HG03060 (cell line): ENCODE data around the gene SCO2.
"Not testable (repeated sequence)": the region's sequence is repeated elsewhere in the genome, so short reads cannot be mapped to it uniquely, and the experiment has no call there.

Source experiments
- ATAC-seq: cut with Tn5 transposase; IDR thresholded peaks from one replicate; pipeline ENCODE4 v1.9.1; 2021; ENCODE audit warnings: low read depth, moderate number of reproducible peaks; ENCODE audit not compliant: unreplicated experiment

SCO2 gene

DNA sequence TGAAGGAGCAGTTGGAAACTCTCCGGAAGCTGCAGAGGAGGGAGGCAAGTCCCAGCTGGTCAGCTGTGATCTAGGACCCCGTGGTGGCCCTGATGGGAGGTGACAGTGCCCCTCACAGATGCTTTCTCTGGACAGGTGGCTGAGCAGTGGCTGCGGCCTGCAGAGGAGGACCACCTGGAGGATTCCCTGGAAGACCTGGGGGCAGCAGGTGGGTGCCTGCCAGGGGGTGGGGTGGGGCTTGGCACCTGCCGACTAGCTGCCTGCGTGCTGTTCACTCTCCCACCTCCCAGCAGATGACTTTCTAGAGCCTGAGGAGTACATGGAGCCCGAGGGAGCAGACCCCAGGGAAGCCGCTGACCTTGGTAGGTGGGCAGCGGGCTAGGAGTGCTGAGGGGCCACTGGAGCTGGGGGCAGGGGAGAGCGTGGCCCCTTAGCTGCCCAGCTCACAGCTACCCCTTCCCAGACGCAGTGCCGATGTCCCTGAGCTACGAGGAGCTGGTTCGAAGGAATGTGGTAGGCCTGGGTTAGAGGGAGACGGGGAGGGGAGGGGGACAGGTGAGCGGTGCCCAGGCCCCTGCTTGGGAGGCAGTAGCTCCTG lies 3.1 kb downstream of the SCO2 start:
- ATAC-seq, result no peak

GRCh38 chr22:50521710-50522109 lies 3.7 kb downstream of the SCO2 start:
- no peak for ATAC-seq

GRCh38 chr22:50520826-50521453 lies 4.5 kb downstream of the SCO2 start:
- ATAC-seq, result no peak

DNA sequence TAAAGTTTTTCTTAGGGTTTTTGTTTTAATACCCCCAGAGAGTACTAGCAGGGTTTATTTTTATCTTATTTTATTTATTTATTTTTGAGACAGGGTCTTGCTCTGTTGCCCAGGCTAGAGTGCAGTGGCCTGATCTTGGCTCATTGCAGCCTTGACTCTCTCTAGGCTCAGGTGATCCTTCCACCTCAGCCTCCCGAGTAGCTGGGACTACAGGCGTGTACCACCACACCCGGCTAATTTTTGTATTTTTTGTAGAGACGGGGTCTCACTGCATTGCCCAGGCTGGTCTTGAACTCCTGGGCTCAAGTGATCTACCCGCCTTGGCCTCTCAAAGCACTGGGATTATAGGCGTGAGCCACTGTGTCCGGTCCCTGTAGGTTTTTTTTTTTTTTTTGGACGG lies 5.2 kb downstream of the SCO2 start:
- ATAC-seq, result not testable (repeated sequence)

DNA sequence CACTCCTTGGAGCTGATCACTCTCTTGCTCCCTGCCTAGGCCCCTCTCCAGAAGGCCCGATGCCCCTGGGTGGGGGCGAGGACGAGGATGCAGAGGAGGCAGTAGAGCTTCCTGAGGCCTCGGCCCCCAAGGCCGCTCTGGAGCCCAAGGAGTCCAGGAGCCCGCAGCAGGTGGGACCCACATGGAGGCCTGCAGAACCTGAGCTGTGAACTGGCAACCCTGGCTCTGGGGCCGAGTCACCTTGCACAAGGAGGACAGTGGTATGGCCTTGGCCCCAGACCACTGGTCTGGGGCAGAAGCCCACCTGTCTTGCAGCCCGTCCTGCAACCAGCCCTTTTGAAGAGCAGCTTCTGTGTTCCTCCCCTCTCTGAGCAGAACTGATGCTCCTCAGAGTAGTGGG lies 6.2 kb downstream of the SCO2 start:
- ATAC-seq, result no peak

DNA sequence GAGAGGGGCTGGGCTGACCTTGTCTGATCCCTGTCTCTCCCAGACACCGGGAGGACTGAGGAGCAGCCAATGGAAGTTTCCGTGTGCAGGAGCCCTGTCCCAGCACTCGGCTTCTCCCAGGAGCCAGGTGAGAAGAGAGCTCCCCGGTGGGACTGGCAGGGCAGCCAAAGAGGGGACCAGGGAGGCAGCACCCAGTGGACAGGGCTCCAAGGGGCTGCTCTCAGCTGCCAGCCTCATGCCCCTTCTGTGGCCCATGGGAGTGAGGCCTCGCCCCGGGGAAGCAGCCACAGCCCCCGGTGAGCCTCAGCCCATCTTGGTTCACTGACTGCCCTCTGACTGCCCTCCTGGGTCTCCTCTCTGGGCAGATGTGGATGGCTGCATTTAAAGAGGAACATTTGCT lies 6.8 kb downstream of the SCO2 start:
- ATAC-seq, result no peak

- ATAC-seq, result no peak
Observed at GRCh38 chr22:50517495-50518260, 7.7 kb downstream of the SCO2 start.

DNA sequence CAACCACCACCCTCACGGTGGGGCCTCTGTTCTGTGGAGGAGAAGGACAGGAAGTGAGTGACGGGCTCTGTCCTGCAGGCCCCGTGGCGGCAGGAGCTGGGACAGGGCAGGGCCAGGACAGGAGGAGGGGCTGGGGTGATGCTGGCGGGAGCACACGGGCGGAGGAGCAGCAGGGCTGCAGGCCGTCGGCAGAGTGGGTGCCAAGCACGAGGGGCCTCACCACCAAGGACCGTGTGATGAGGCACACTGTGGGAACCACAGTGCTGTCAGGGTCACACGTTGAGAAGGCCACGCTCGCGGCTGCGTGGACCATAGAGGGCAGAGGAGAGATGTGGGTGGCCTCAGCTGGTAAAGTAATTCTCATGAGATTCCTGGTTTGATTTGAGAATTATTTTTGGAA lies 8.5 kb downstream of the SCO2 start:
- ATAC-seq, result no peak

- no peak for ATAC-seq
Observed at GRCh38 chr22:50516068-50516467, 9.3 kb downstream of the SCO2 start.

GRCh38 chr22:50513175-50513574 lies 12.2 kb downstream of the SCO2 start:
- no peak for ATAC-seq

GRCh38 chr22:50508897-50509296 lies 16.5 kb downstream of the SCO2 start:
- no peak for ATAC-seq

- peak; percentile 73 for ATAC-seq
Observed at GRCh38 chr22:50507991-50508884, 17.2 kb downstream of the SCO2 start, which contains the start of gene NCAPH2. Gene NCAPH2 (plus strand): TSS chr22:50508224. CDS start chr22:50508338, 114 bp downstream.

GRCh38 chr22:50507421-50507990 lies 17.9 kb downstream of the SCO2 start, which contains the start of gene LMF2:
Gene LMF2 (minus strand): TSS chr22:50507702. CDS start chr22:50507675, 27 bp downstream.
- ATAC-seq, result no peak

GRCh38 chr22:50506611-50507420 lies 18.6 kb downstream of the SCO2 start:
- ATAC-seq, result no peak

DNA sequence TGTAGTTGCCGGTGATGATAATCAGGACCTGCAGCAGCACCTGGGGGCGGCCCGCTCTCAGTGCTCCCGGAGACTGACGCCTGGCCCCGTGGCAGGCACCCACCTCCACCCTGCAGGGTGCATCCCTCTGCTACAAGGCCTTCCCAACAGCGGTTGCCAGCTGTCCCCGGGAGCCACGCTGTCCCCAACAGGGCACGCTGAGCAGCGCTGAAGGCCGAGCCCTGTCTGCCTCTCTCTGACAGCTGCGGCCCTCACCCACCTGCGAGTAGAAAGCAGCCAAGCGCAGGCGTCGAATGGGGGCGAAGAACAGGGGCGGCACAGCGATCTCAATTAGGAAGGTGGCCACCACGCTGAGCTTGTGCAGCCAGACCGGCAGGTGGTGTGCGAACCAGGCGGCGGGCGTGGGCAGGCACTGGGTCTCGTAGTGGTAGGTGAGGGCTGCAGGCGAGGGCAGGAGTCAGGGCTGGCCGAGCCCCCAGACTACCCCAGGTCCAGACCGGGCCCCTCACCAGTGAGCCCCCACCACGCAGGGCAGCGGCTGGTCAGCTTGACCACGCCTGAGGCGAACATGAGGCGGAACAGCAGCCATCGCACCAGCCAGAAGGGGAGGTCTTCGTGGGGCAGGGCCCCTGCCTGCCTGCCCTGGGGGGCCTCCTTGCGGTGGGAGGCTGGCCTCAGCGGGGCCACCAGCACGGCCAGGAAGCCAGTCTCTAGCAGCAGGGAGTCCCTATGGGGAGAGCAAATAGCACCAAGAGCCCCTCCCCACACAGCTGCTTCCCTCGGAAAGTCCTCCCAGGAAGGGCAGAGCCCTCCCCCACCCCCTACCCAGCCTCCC lies 19.4 kb downstream of the SCO2 start:
- ATAC-seq, result no peak

GRCh38 chr22:50505276-50505775 lies 20.1 kb downstream of the SCO2 start:
- ATAC-seq, result no peak

DNA sequence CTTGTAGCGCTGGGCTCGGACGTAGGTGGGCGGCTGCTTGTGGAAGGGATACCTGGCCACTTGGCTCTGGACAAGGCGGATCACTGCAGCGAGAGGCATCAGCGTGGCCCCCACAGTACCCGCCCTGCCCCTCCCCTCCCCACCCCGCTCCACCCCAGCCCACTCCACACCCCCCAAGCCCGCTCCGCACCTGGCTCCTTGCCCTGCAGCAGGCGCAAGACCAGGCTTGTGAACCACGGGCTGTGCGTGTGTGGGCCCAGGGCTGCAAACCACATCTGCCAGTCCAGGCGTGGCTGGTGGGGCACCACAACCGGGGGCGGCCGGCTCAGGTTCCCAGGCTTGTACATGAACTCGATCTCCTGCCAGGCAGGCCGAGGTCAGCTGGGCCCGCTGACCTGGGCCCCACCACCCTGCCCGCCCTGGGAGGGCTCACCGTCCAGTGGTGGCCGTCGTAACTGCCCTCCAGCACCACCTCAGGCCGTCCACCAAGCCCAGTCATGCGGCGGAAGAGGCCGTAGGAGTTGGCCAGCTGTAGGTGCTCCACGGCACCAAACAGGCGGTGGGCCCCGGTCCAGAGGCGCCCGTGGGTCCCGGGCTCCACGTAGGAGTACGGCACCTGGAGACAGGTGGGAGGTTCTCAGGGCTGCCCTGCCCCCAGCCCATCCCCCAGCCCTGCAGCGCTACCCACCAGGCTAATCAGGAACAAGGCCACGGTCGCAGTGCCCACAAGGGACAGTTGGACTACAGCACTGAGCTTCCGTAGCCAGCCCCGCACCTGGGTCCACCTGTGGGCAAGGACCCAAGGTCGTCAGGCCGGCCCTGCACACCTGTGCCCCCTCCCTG lies 20.8 kb downstream of the SCO2 start:
- ATAC-seq, result no peak
